PC-3 (cell line): ENCODE results near the gene PPP6C. TPM values are rescaled to one million over a fixed set of nuclear protein-coding genes. Genes with fewer than 3 reads are reported as not detected.
A peak's percentile ranks its signal among the peaks of the same experiment; 100 is the strongest.

Experiments
- ATAC-seq: fragments of 200-7000 bp; cut with Tn5 transposase; 2 replicates; pipeline ENCODE4 v1.9.1; 2020; ENCODE audit warnings: mild to moderate bottlenecking, moderate library complexity
- BruUV-seq: library from RNA; stranded (reverse); fragments of 400-500 nt; replicated peaks from 2 replicates; lab custom pipeline; 2021; lab: Mats Ljungman, UMichigan
- CTCF ChIA-PET: fragments of 300-600 bp; sonication (Branson Sonifier 250); formaldehyde crosslinking; loops from one replicate; lab custom pipeline; 2022; ENCODE audit warnings: antibody characterized with exemption; lab: Charles Lee
- POLR2A ChIA-PET: fragments of 300-600 bp; sonication (Branson Sonifier 250); formaldehyde crosslinking; loops from one replicate; lab custom pipeline; 2022; ENCODE audit warnings: antibody characterized with exemption; ENCODE audit not compliant: unreplicated experiment; lab: Charles Lee
- DNase-seq: peaks from one replicate; pipeline ENCODE4 v3.0.0-alpha.2; 2015
- H2AFZ ChIP-seq: fragments of 300-600 bp; sonication (generic); 2 replicates; pipeline ENCODE4 v1.6.0; 2016; ENCODE audit warnings: antibody characterized with exemption, low read length
- H3F3A ChIP-seq: fragments of 300-600 bp; sonication (generic); one replicate; pipeline ENCODE4 v1.6.0; 2017; ENCODE audit warnings: antibody characterized with exemption, low read length, control low read depth, mild to moderate bottlenecking; ENCODE audit not compliant: unreplicated experiment
- H3K27ac ChIP-seq: fragments of 300-600 bp; sonication (generic); 2 replicates; pipeline ENCODE4 v1.5.1; 2016; ENCODE audit warnings: mild to moderate bottlenecking, low read length
- H3K27me3 ChIP-seq: fragments of 300-600 bp; sonication (generic); 2 replicates; pipeline ENCODE4 v1.6.1; 2016; ENCODE audit warnings: low read length, mixed read lengths
- H3K36me3 ChIP-seq: fragments of 300-600 bp; sonication (generic); 2 replicates; pipeline ENCODE4 v1.6.1; 2016; ENCODE audit warnings: low read depth, mixed run types, low read length, mixed read lengths
- H3K4me1 ChIP-seq: fragments of 300-600 bp; sonication (generic); 2 replicates; pipeline ENCODE4 v1.5.1; 2016; ENCODE audit warnings: low read length; ENCODE audit not compliant: insufficient read depth
- H3K4me2 ChIP-seq: fragments of 300-600 bp; sonication (generic); 2 replicates; pipeline ENCODE4 v1.6.0; 2016; ENCODE audit warnings: low read length
- H3K4me3 ChIP-seq: fragments of 300-600 bp; sonication (generic); 2 replicates; pipeline ENCODE4 v1.5.1; 2016; ENCODE audit warnings: mild to moderate bottlenecking, low read length, mixed read lengths
- H3K79me2 ChIP-seq: fragments of 300-600 bp; sonication (generic); 2 replicates; pipeline ENCODE4 v1.6.1; 2017; ENCODE audit warnings: low read length, mixed read lengths
- H3K9ac ChIP-seq: fragments of 300-600 bp; sonication (generic); 2 replicates; pipeline ENCODE4 v1.6.0; 2016; ENCODE audit warnings: mild to moderate bottlenecking, low read length
- H3K9me2 ChIP-seq: fragments of 300-600 bp; sonication (generic); replicated peaks from 2 replicates; pipeline ENCODE4 v1.6.1; 2016; ENCODE audit warnings: mixed run types, low read length, mixed read lengths
- H3K9me3 ChIP-seq: fragments of 300-600 bp; sonication (generic); 2 replicates; pipeline ENCODE4 v1.6.1; 2016; ENCODE audit warnings: low read length, mixed read lengths
- H4K20me1 ChIP-seq: fragments of 300-600 bp; sonication (generic); 2 replicates; pipeline ENCODE4 v1.6.1; 2016; ENCODE audit warnings: low read length, mixed read lengths
- CTCF ChIP-seq: fragments of 300-600 bp; sonication (generic); conservative IDR thresholded peaks from 2 replicates; pipeline ENCODE4 v1.5.1; 2017; ENCODE audit warnings: antibody characterized with exemption, low read depth, mild to moderate bottlenecking, low read length
- EZH2 ChIP-seq: fragments of 300-600 bp; sonication (generic); IDR thresholded peaks from one replicate; pipeline ENCODE4 v1.6.1; 2017; ENCODE audit warnings: antibody characterized with exemption, mild to moderate bottlenecking, low read length; ENCODE audit not compliant: unreplicated experiment
- EZH2phosphoT487 ChIP-seq: fragments of 300-600 bp; sonication (generic); IDR thresholded peaks from 2 replicates; pipeline ENCODE4 v1.6.1; 2018; ENCODE audit warnings: mild to moderate bottlenecking, antibody characterized with exemption, low read length, borderline replicate concordance
- intact Hi-C: fragments of 100-400 bp; cut with micrococcal nuclease; formaldehyde crosslinking; loops from 2 replicates; pipeline ENCODE4 v1.9.0; 2023
- total RNA-seq: library from RNA; depleted of rRNA; stranded (reverse); fragments of >200 nt; gene quantifications from 2 replicates; pipeline ENCODE4 v1.2.3, GENCODE V29; 2014

PPP6C gene
- total RNA-seq, 1 experiment from 2014 or later = 16.4 TPM

GRCh38 chr9:125143377-125144090 lies 46.1 kb downstream of the PPP6C start, which contains the start of gene SCAI:
SCAI (minus strand) TSS chr9:125143528; CDS start chr9:125143437, 91 bp downstream.
- no peaks in the 10 kb centered on the region for H3K4me1 ChIP-seq

GRCh38 chr9:125142560-125143376 lies 46.8 kb downstream of the PPP6C start:
- Histone ChIP-seq H3K27me3 (no peaks in the 10 kb centered on the region), H3F3A (no peaks in the 10 kb centered on the region), H3K79me2 (peaks cover 11% of the 10 kb centered on the region; the same call in 1 of the 2 replicates), H3K4me2 (peak overlapping the region; percentile 89), H3K9ac (peak overlapping the region; percentile 29; the same call in 1 of the 2 replicates), H3K9me2 (no peaks in the 10 kb centered on the region), H3K4me1 (no peaks in the 10 kb centered on the region), H3K36me3 (no peaks in the 10 kb centered on the region; the same call in 1 of the 2 replicates), H3K9me3 (no peaks in the 10 kb centered on the region), H3K4me3 (peak overlapping the region; percentile 75), H2AFZ (peak overlapping the region; percentile 72), H4K20me1 (no peaks in the 10 kb centered on the region), H3K27ac (no peak overlapping the region)
- no TSS peak for BruUV-seq
- ChIA-PET CTCF (no interaction called here), POLR2A (interaction anchor here (0.6 kb wide), 1 partner anchor 101 kb away, joined by 4 read pairs; no protein-coding TSS in a partner anchor)
- no peak for ATAC-seq
- intact Hi-C loops = loop anchor here (2.0 to 5.0 kb wide), 2 partner anchors 35 to 202 kb away; partner anchors contain the start of gene GOLGA1
- TF ChIP-seq EZH2 (no peak), CTCF (no peak), EZH2phosphoT487 (no peak)
- DNase-seq = no peak

More at GRCh38 chr9:125143377-125144090, 46.1 kb downstream of the PPP6C start, which contains the start of gene SCAI:
- Histone ChIP-seq H3K9ac (peak within 1 kb of the TSS; percentile 29; the same call in 1 of the 2 replicates), H3K4me3 (peak within 1 kb of the TSS; percentile 75), H3K4me2 (peak within 1 kb of the TSS; percentile 89), H3K9me2 (no peaks in the 10 kb centered on the region), H3K27ac (no peak within 1 kb of the TSS), H3K79me2 (peaks cover 11% of the 10 kb centered on the region; the same call in 1 of the 2 replicates), H3F3A (no peaks in the 10 kb centered on the region), H3K36me3 (no peaks in the 10 kb centered on the region; the same call in 1 of the 2 replicates), H2AFZ (peak within 1 kb of the TSS; percentile 75), H3K27me3 (no peaks in the 10 kb centered on the region), H3K9me3 (no peaks in the 10 kb centered on the region), H4K20me1 (no peaks in the 10 kb centered on the region)
- intact Hi-C loops = loop anchor here (2.0 to 5.0 kb wide), 2 partner anchors 36 to 203 kb away; partner anchors contain the start of gene GOLGA1
- CTCF ChIA-PET = no interaction called here
- TF ChIP-seq EZH2 = no peak
- no peak for TF ChIP-seq EZH2phosphoT487
- TF ChIP-seq CTCF = peak; percentile 82
- ATAC-seq = peak; percentile 99
- peak; percentile 97 for DNase-seq
- POLR2A ChIA-PET = interaction anchor here (0.6 kb wide), 1 partner anchor 100 kb away, joined by 4 read pairs; no protein-coding TSS in a partner anchor
- no TSS peak for BruUV-seq
